PC-9 (cell line): Measurements from ENCODE around the gene TXNRD1. TPM values are rescaled to one million over a fixed set of nuclear protein-coding genes. Genes with fewer than 3 reads are reported as not detected.
"Not testable (repeated sequence)": the region's sequence is repeated elsewhere in the genome, so short reads cannot be mapped to it uniquely, and the experiment has no call there.

ENCODE experiments used
- BruUV-seq: library from RNA; stranded (reverse); fragments of 400-500 nt; replicated peaks from 2 replicates; lab custom pipeline; 2021; lab: Mats Ljungman, UMichigan
- CTCF ChIA-PET: fragments of 300-600 bp; sonication (Branson Sonifier 250); formaldehyde crosslinking; loops from one replicate; lab custom pipeline; 2022; ENCODE audit warnings: antibody characterized with exemption; lab: Charles Lee
- POLR2A ChIA-PET: fragments of 300-600 bp; sonication (Branson Sonifier 250); formaldehyde crosslinking; loops from one replicate; lab custom pipeline; 2022; ENCODE audit warnings: antibody characterized with exemption; ENCODE audit not compliant: unreplicated experiment; lab: Charles Lee
- DNase-seq, 2 experiments: peaks; one replicate each; pipeline versions ENCODE4 v3.0.0 to v3.0.0-alpha.2; 2015 to 2022; ENCODE audit warnings: mixed read lengths in 1 of 2
- H2AFZ ChIP-seq: fragments of 200-600 bp; sonication (generic); 2 replicates; pipeline ENCODE4 v1.8.1; 2017; ENCODE audit warnings: antibody characterized with exemption
- H3F3A ChIP-seq: fragments of 200-600 bp; sonication (generic); 2 replicates; pipeline ENCODE4 v1.8.1; 2017; ENCODE audit warnings: antibody characterized with exemption, mild to moderate bottlenecking, low read depth; ENCODE audit not compliant: insufficient read depth
- H3K27ac ChIP-seq: fragments of 200-600 bp; sonication (generic); 2 replicates; pipeline ENCODE4 v1.6.1; 2016; ENCODE audit warnings: mixed run types
- H3K27me3 ChIP-seq: fragments of 200-600 bp; sonication (generic); 2 replicates; pipeline ENCODE4 v1.6.1; 2016; ENCODE audit warnings: low read depth, mixed run types; ENCODE audit not compliant: insufficient read depth
- H3K36me3 ChIP-seq: fragments of 200-600 bp; sonication (generic); 2 replicates; pipeline ENCODE4 v1.6.1; 2016; ENCODE audit warnings: low read depth, mixed run types
- H3K4me1 ChIP-seq: fragments of 200-600 bp; sonication (generic); replicated peaks from 2 replicates; pipeline ENCODE4 v1.6.1; 2016; ENCODE audit warnings: mixed run types; ENCODE audit not compliant: insufficient read depth
- H3K4me2 ChIP-seq: fragments of 200-600 bp; sonication (generic); 2 replicates; pipeline ENCODE4 v1.6.1; 2017; ENCODE audit warnings: mixed run types
- H3K4me3 ChIP-seq: fragments of 200-600 bp; sonication (generic); 2 replicates; pipeline ENCODE4 v1.6.1; 2016; ENCODE audit warnings: mixed run types
- H3K79me2 ChIP-seq: fragments of 200-600 bp; sonication (generic); 2 replicates; pipeline ENCODE4 v1.6.1; 2017; ENCODE audit warnings: low read depth, mixed run types
- H3K9me2 ChIP-seq: fragments of 200-600 bp; sonication (generic); 2 replicates; pipeline ENCODE4 v1.8.1; 2017; ENCODE audit warnings: mild to moderate bottlenecking; ENCODE audit not compliant: insufficient read depth
- H3K9me3 ChIP-seq: fragments of 200-600 bp; sonication (generic); 2 replicates; pipeline ENCODE4 v1.8.1; 2016; ENCODE audit warnings: low read depth; ENCODE audit not compliant: insufficient read depth
- H4K20me1 ChIP-seq: fragments of 200-600 bp; sonication (generic); 2 replicates; pipeline ENCODE4 v1.8.1; 2017; ENCODE audit not compliant: insufficient read depth
- CTCF ChIP-seq: fragments of 200-600 bp; sonication (generic); conservative IDR thresholded peaks from 2 replicates; pipeline ENCODE4 v1.6.1; 2017; ENCODE audit warnings: mixed run types, antibody characterized with exemption, mild to moderate bottlenecking, moderate library complexity
- EZH2 ChIP-seq: fragments of 200-600 bp; sonication (generic); IDR thresholded peaks from 2 replicates; pipeline ENCODE4 v1.8.0; 2017; ENCODE audit warnings: antibody characterized with exemption, low read depth
- intact Hi-C: fragments of 100-400 bp; cut with micrococcal nuclease; formaldehyde crosslinking; loops from one replicate; pipeline ENCODE4 v1.10.0; 2022; ENCODE audit not compliant: unreplicated experiment
- total RNA-seq: library from RNA; stranded (reverse); gene quantifications from 2 replicates; pipeline ENCODE4 v1.2.3, GENCODE V29; 2021

Gene TXNRD1
- total RNA-seq, 1 experiment from 2014 or later: 1,250 TPM

GRCh38 chr12:104263026-104263425, 47.4 kb downstream of the TXNRD1 start:
- H3K9me2 ChIP-seq: no peaks in the 10 kb centered on the region
- H3K9me3 ChIP-seq: no peaks in the 10 kb centered on the region
- ChIA-PET CTCF (no interaction called here), POLR2A (interaction anchor here (0.5 to 1.1 kb wide), 2 partner anchors 14 to 44 kb away, joined by 6 to 14 read pairs; no protein-coding TSS in a partner anchor)
- H2AFZ ChIP-seq: no peak overlapping the region
- no TSS peak for BruUV-seq
- no peaks in the 10 kb centered on the region for H4K20me1 ChIP-seq
- H3K4me1 ChIP-seq: peaks cover 14% of the 10 kb centered on the region
- no peak overlapping the region for H3K4me3 ChIP-seq
- no peaks in the 10 kb centered on the region for H3K36me3 ChIP-seq
- no peaks in the 10 kb centered on the region for H3K27me3 ChIP-seq
- intact Hi-C loops: no loop called here
- TF ChIP-seq EZH2 (no peak), CTCF (no peak)
- H3K79me2 ChIP-seq: no peaks in the 10 kb centered on the region
- no peak for DNase-seq
- no peak overlapping the region for H3K4me2 ChIP-seq
- H3F3A ChIP-seq: peaks cover 22% of the 10 kb centered on the region
- H3K27ac ChIP-seq: peak overlapping the region; percentile 23; the same call in 1 of the 2 replicates

DNA sequence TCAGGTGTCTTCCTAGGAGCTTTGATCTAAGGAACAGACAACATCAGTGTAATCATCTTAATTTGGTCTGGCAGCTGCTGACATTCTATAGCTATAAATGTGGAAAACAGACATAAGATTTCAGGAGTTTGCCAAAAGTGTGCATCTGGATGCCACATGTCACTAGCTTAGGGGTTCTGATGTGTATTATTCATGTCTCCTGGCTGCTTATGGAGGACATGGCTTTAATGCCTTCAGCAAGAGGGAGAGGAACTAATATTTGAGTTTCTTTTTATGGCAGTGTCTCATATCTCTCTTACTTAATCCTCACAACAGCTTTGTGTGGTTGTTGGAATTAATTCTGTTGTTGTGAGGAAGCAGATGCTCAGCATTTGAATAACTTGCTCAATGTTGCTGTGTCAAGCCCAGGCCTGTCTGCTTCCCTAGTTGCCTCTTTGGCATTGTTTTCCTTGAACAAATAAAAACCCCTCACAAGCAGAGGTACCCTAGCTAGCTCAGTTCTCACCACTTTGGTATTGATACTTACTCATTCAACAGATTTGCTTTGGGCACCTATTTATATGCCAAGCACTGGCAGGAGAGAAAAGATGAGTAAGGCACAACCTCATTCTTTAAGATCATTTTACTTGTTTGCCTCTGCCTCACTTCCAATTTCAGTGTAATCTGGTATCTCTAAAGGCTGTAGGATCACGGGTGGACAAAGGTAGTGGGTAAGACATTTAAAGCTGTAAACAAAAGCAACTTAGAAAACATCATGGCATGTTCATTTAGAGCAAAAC, 48.2 kb downstream of the TXNRD1 start:
- Histone ChIP-seq H3K4me1 (peaks cover 13% of the 10 kb centered on the region), H3K9me2 (no peaks in the 10 kb centered on the region), H3K36me3 (no peaks in the 10 kb centered on the region), H3K79me2 (no peaks in the 10 kb centered on the region), H3K27ac (peak overlapping the region; percentile 23), H3K27me3 (no peaks in the 10 kb centered on the region), H3K4me2 (no peak overlapping the region), H2AFZ (no peak overlapping the region), H3K4me3 (no peak overlapping the region), H3F3A (peaks cover 22% of the 10 kb centered on the region), H3K9me3 (no peaks in the 10 kb centered on the region), H4K20me1 (no peaks in the 10 kb centered on the region)
- DNase-seq: no peak
- ChIA-PET CTCF (no interaction called here), POLR2A (interaction anchor here (0.5 to 1.1 kb wide), 3 partner anchors 13 to 48 kb away, joined by 4 to 14 read pairs (median 6); partner anchors contain the start of gene TXNRD1)
- no peak for TF ChIP-seq CTCF
- TF ChIP-seq EZH2: no peak
- TSS peak; percentile 2 for BruUV-seq
- intact Hi-C loops: no loop called here

DNA sequence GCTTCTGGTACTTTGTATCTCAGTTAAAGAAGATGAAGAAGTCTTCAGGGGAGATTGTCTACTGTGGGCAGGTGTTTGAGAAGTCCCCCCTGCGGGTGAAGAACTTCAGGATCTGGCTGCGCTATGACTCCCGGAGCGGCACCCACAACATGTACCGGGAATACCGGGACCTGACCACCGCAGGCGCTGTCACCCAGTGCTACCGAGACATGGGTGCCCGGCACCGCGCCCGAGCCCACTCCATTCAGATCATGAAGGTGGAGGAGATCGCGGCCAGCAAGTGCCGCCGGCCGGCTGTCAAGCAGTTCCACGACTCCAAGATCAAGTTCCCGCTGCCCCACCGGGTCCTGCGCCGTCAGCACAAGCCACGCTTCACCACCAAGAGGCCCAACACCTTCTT, 49.9 kb downstream of the TXNRD1 start:
- BruUV-seq, H3K9me3 ChIP-seq, H4K20me1 ChIP-seq, H3K9me2 ChIP-seq, DNase-seq, H3K4me2 ChIP-seq, H2AFZ ChIP-seq, H3K79me2 ChIP-seq, H3K36me3 ChIP-seq, H3K4me3 ChIP-seq, H3K27me3 ChIP-seq, CTCF ChIA-PET, POLR2A ChIA-PET, intact Hi-C loops, H3K27ac ChIP-seq: not testable (repeated sequence)
- peaks cover 13% of the 10 kb centered on the region for H3K4me1 ChIP-seq
- H3F3A ChIP-seq: peaks cover 35% of the 10 kb centered on the region
